Suprapubic skin (tissue), 4 donors: Measurements from ENCODE around the gene BRINP3.

Experiments used
- CTCF ChIP-seq, 2 donors: fragments of 200-600 bp in 1 of 2; fragments of 450-650 bp in 1 of 2; sonication (generic) in 1 of 2; IDR thresholded peaks; one replicate each; pipeline ENCODE4 v1.5.1; 2016 to 2019; ENCODE audit warnings: antibody characterized with exemption in 2 of 2, mild to moderate bottlenecking in 1 of 2, moderate library complexity in 1 of 2
- EP300 ChIP-seq: sonication (generic); formaldehyde crosslinking; IDR thresholded peaks from one replicate; pipeline ENCODE4 v1.6.1; 2017; ENCODE audit warnings: antibody characterized with exemption
- POLR2A ChIP-seq, 2 donors: fragments of 450-650 bp; IDR thresholded peaks; one replicate each; pipeline ENCODE4 v1.6.1; 2017; ENCODE audit warnings: antibody characterized with exemption in 2 of 2, mild to moderate bottlenecking in 2 of 2, moderate library complexity in 2 of 2
- POLR2AphosphoS5 ChIP-seq, 3 donors: sonication (generic); formaldehyde crosslinking; IDR thresholded peaks; one replicate each; pipeline ENCODE4 v1.6.1; 2017; ENCODE audit warnings: antibody characterized with exemption in 3 of 3

GRCh38 chr1:190472042-190472441, 5.6 kb downstream of the BRINP3 start:
- TF ChIP-seq CTCF (IDR thresholded peaks at IDR 0.05), result no peak
- TF ChIP-seq POLR2AphosphoS5 (IDR thresholded peaks at IDR 0.05), result no peak
- no peak for TF ChIP-seq POLR2A (IDR thresholded peaks at IDR 0.05)
- no peak for TF ChIP-seq EP300
